Measurements from ENCODE around the gene FBXO40. TPM values are rescaled to one million over a fixed set of nuclear protein-coding genes. Genes with fewer than 3 reads are reported as not detected.

Gene FBXO40
- total and polyA plus RNA-seq, 2 of the 8 experiments (the other 6 are each of a cell fraction or from before 2014, with no cell fraction given) = 0.03 TPM; not detected in 1

DNA sequence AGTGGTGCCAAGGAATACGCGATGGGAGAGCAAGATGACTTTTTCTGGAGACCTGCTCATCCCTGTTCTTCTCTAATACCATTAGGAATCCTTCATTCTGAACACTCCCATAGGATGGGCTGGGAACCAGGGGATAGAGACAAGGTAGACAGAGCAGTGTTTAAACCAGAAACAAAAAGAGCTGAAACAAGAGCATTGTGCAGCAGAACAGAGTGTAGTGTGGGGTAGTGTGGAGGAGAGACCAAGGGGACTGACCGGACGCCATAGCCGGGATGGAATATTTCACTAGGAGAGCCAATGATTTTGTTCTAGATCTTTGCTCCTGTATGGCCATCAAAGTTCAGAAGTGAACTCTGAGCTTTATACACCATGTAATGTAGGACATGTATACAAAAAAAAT lies 51.9 kb downstream of the FBXO40 start:
- Histone ChIP-seq H3K23me2 (ENCODE audit: low read depth, low read length) (no peaks in the 10 kb centered on the region), H3K14ac (ENCODE audit: insufficient read length) (no peak overlapping the region), H3K23ac (ENCODE audit: insufficient read length) (no peak overlapping the region), H3K4ac (replicated peaks; ENCODE audit: insufficient read length, low read depth, low read length) (no peak overlapping the region), H3K4me1 (replicated peaks in 1 of 4; ENCODE audit: control insufficient read depth in 3 of 4, insufficient read depth in 4 of 4, low read length in 3 of 4) (peaks cover 0 to 4% (median 0%) of the 10 kb centered on the region in 4 experiments; a peak in 2 of 7 replicates), H2BK15ac (ENCODE audit: low read length) (no peak overlapping the region), H2BK5ac (ENCODE audit: low read depth, low read length) (no peak overlapping the region), H3K9me3 (ENCODE audit: insufficient read depth in 2 of 2, low read depth in 1 of 2, low read length in 1 of 2) (no peaks in the 10 kb centered on the region), H2BK20ac (ENCODE audit: low read length) (no peak overlapping the region), H3K4me2 (ENCODE audit: insufficient read depth in 1 of 2, low read depth in 2 of 2, low read length in 2 of 2) (no peak overlapping the region), H3K36me3 (ENCODE audit: control insufficient read depth in 2 of 4, insufficient read depth in 4 of 4, low read length in 3 of 4) (no peaks in the 10 kb centered on the region), H4K91ac (replicated peaks; ENCODE audit: insufficient read length, low read length) (no peak overlapping the region), H3K4me3 (ENCODE audit: extremely low read depth in 1 of 4, insufficient read depth in 2 of 4, low read depth in 3 of 4, low read length in 4 of 4) (no peak overlapping the region), H2BK12ac (ENCODE audit: low read depth, low read length) (no peak overlapping the region), H3K79me2 (ENCODE audit: control insufficient read depth in 1 of 2, insufficient read depth in 2 of 2, low read length in 2 of 2) (no peaks in the 10 kb centered on the region), H4K20me1 (replicated peaks in 1 of 2; ENCODE audit: control insufficient read depth in 1 of 2, insufficient read depth in 2 of 2, low read length in 2 of 2) (no peaks in the 10 kb centered on the region), H3K79me1 (ENCODE audit: low read depth, low read length) (no peaks in the 10 kb centered on the region), H3K27ac (ENCODE audit: low read depth, low read length) (no peak overlapping the region), H3K27me3 (replicated peaks in 1 of 4; ENCODE audit: control insufficient read depth in 3 of 4, extremely low read depth in 1 of 4, insufficient read depth in 3 of 4, low read length in 3 of 4) (no peaks in the 10 kb centered on the region), H2BK120ac (replicated peaks; ENCODE audit: low read depth, low read length) (no peak overlapping the region), H3K56ac (replicated peaks; ENCODE audit: insufficient read length, low read depth, low read length) (no peak overlapping the region), H4K5ac (ENCODE audit: insufficient read length, low read depth, low read length) (no peak overlapping the region), H2AFZ (ENCODE audit: low read length) (no peak overlapping the region), H3K18ac (ENCODE audit: extremely low read depth, low read length) (no peak overlapping the region), H4K8ac (ENCODE audit: extremely low read depth, insufficient read depth, low read length) (no peak overlapping the region), H2AK5ac (ENCODE audit: low read depth, low read length) (no peak overlapping the region), H3K9ac (replicated peaks in 1 of 4; ENCODE audit: extremely low read depth in 1 of 4, low read depth in 3 of 4, low read length in 3 of 4) (no peak overlapping the region)
- no peak for DNase-seq (ENCODE audit: low read depth in 1 of 2, low spot score in 2 of 2)
- ChIA-PET POLR2A (ENCODE audit: partially characterized antibody) (no interaction called here), CTCF (ENCODE audit: partially characterized antibody) (no interaction called here)
- WGBS, 2 experiments (ENCODE audit: extremely low coverage in 1 of 2, insufficient coverage in 1 of 2, insufficient read length in 1 of 2, insufficient replicate concordance in 2 of 2, low coverage in 1 of 2, low lambda C conversion rate in 2 of 2, missing lambda C conversion rate in 1 of 2) = 94% methylated on average over 5 of the region's 5 CpGs; no CpG with 5 or more reads in 1 of the 2 experiments
- FAIRE-seq = no peak
- TF ChIP-seq, protein P1, sequence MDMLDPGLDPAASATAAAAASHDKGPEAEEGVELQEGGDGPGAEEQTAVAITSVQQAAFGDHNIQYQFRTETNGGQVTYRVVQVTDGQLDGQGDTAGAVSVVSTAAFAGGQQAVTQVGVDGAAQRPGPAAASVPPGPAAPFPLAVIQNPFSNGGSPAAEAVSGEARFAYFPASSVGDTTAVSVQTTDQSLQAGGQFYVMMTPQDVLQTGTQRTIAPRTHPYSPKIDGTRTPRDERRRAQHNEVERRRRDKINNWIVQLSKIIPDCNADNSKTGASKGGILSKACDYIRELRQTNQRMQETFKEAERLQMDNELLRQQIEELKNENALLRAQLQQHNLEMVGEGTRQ (IDR thresholded peaks at IDR 0.05; ENCODE audit: low read length) = no peak
- TF ChIP-seq TBP (IDR thresholded peaks at IDR 0.05; ENCODE audit: low read depth, low read length) = no peak
- no peak for TF ChIP-seq YY1 (IDR thresholded peaks at IDR 0.05; ENCODE audit: low read depth, low read length)
- no peak for TF ChIP-seq SP4 (IDR thresholded peaks at IDR 0.05; ENCODE audit: low read length)
- no peak for TF ChIP-seq GTF2F1 (IDR thresholded peaks at IDR 0.05; ENCODE audit: borderline replicate concordance, low read depth, low read length)
- TF ChIP-seq HDAC2 (IDR thresholded peaks at IDR 0.05; ENCODE audit: borderline replicate concordance in 1 of 2, low read depth in 2 of 2, low read length in 2 of 2) = no peak
